ENCODE results near the gene SLC7A6OS.
A peak's percentile ranks its signal among the peaks of the same experiment; 100 is the strongest.

Gene SLC7A6OS

DNA sequence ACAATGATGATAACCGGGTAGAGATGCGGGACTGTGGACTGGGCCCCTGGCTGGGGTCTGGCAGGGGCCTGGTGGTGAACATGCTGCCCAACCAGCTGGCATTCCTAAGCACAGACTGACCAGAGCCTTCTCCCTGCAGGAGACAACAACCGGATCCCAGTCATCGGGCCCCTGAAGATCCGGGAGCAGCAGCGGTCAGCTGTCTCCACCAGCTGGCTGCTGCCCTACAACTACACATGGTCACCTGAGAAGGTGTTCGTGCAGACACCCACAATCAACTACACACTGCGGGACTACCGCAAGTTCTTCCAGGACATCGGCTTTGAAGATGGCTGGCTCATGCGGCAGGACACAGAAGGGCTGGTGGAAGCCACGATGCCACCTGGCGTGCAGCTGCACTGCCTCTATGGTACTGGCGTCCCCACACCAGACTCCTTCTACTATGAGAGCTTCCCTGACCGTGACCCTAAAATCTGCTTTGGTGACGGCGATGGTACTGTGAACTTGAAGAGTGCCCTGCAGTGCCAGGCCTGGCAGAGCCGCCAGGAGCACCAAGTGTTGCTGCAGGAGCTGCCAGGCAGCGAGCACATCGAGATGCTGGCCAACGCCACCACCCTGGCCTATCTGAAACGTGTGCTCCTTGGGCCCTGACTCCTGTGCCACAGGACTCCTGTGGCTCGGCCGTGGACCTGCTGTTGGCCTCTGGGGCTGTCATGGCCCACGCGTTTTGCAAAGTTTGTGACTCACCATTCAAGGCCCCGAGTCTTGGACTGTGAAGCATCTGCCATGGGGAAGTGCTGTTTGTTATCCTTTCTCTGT is 51.5 kb downstream of the SLC7A6OS start:
- Histone ChIP-seq H3K36me3 (ENCODE audit: control insufficient read depth in 5 of 5, insufficient read depth in 5 of 5, low read length in 5 of 5) (peaks cover 0 to 61% (median 43%) of the 10 kb centered on the region in 5 donors), H3K27ac (ENCODE audit: low read depth, low read length) (peak overlapping the region; percentile 60), H3K9ac (ENCODE audit: low read length in 5 of 5) (no peak overlapping the region), H3K4me3 (ENCODE audit: low read depth in 1 of 5, low read length in 5 of 5) (no peak overlapping the region), H3K9me3 (ENCODE audit: control insufficient read depth in 5 of 5, low read length in 5 of 5) (no peaks in the 10 kb centered on the region), H3K4me1 (ENCODE audit: control insufficient read depth in 5 of 5, insufficient read depth in 5 of 5, low read length in 5 of 5) (peaks cover 3 to 47% (median 35%) of the 10 kb centered on the region in 5 donors), H3K27me3 (ENCODE audit: control insufficient read depth in 5 of 5, insufficient read depth in 4 of 5, low read length in 5 of 5) (no peaks in the 10 kb centered on the region)

DNA sequence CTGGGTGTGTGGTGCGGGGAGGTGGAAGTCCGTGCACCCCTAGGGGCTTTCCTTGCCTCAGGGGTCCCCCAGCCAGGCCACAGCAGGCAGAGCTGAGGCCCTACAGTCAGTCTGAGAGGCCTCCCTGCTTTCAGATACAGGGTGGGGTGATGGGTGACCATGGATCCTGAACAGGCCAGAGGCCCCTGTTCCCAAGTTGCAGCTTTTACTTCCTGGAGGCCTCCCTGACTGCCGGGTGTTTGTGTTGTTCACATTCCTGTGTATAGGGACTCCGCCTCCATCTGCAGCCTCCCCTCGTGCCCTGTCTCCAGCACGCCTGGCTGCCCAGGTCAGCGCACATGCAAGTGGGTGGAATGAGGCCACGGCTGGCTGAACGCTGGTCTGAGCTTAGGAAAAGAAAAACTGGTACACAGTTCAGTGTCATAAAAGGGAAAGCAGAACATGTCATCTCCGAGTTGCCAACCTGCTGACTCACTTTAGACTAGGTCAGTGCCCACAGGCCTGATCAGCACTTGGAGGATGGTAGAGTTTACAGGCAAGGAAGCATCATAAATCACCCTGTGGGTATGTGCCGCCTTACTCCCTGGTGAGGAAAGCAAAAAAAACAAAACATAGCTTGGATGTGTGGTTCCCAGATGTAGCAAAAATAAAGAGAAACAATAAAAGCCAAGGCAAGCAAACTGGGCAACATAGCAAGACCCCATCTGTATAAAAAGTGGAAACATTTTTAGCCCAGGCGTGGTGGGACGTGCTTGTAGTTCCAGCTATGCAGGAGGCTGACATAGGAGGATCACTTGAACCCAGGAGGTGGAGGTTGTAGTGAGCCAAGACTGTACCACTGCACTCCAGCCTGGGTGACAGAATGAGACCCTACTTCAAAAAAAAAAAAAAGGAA is 52.6 kb downstream of the SLC7A6OS start:
- no peaks in the 10 kb centered on the region for H3K9me3 ChIP-seq (ENCODE audit: control insufficient read depth in 5 of 5, low read length in 5 of 5)
- H3K9ac ChIP-seq (ENCODE audit: low read length in 5 of 5) = peak overlapping the region in 2 of 5 donors; percentile 3 to 37
- no peak overlapping the region for H3K4me3 ChIP-seq (ENCODE audit: low read depth in 1 of 5, low read length in 5 of 5)
- peaks cover 2 to 37% (median 29%) of the 10 kb centered on the region in 5 donors for H3K4me1 ChIP-seq (ENCODE audit: control insufficient read depth in 5 of 5, insufficient read depth in 5 of 5, low read length in 5 of 5)
- no peaks in the 10 kb centered on the region for H3K27me3 ChIP-seq (ENCODE audit: control insufficient read depth in 5 of 5, insufficient read depth in 4 of 5, low read length in 5 of 5)
- H3K36me3 ChIP-seq (ENCODE audit: control insufficient read depth in 5 of 5, insufficient read depth in 5 of 5, low read length in 5 of 5) = peaks cover 0 to 70% (median 51%) of the 10 kb centered on the region in 5 donors
- peak overlapping the region; percentile 91 for H3K27ac ChIP-seq (ENCODE audit: low read depth, low read length)

GRCh38 chr16:68257251-68257905 is 53.4 kb downstream of the SLC7A6OS start:
- peaks cover 2 to 38% (median 29%) of the 10 kb centered on the region in 5 donors for H3K4me1 ChIP-seq (ENCODE audit: control insufficient read depth in 5 of 5, insufficient read depth in 5 of 5, low read length in 5 of 5)
- peak overlapping the region in 2 of 5 donors; percentile 3 to 37 for H3K9ac ChIP-seq (ENCODE audit: low read length in 5 of 5)
- peaks cover 0 to 78% (median 58%) of the 10 kb centered on the region in 5 donors for H3K36me3 ChIP-seq (ENCODE audit: control insufficient read depth in 5 of 5, insufficient read depth in 5 of 5, low read length in 5 of 5)

DNA sequence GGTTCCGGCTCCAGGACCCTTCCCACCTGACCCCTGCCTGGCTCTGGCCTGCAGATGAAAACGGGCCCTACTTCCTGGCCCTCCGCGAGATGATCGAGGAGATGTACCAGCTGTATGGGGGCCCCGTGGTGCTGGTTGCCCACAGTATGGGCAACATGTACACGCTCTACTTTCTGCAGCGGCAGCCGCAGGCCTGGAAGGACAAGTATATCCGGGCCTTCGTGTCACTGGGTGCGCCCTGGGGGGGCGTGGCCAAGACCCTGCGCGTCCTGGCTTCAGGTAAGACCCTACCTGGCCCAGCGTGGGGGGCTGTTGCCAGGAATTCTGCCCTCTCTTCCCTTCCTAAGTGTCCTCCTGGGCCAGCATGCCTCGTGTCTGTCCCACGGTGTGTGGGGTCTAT is 55.0 kb downstream of the SLC7A6OS start:
- H3K4me1 ChIP-seq (ENCODE audit: control insufficient read depth in 5 of 5, insufficient read depth in 5 of 5, low read length in 5 of 5) = peaks cover 2 to 39% (median 26%) of the 10 kb centered on the region in 5 donors
- H3K36me3 ChIP-seq (ENCODE audit: control insufficient read depth in 5 of 5, insufficient read depth in 5 of 5, low read length in 5 of 5) = peaks cover 0 to 87% (median 70%) of the 10 kb centered on the region in 5 donors
- H3K27me3 ChIP-seq (ENCODE audit: control insufficient read depth in 5 of 5, insufficient read depth in 4 of 5, low read length in 5 of 5) = no peaks in the 10 kb centered on the region
- no peak overlapping the region for H3K9ac ChIP-seq (ENCODE audit: low read length in 5 of 5)
- H3K4me3 ChIP-seq (ENCODE audit: low read depth in 1 of 5, low read length in 5 of 5) = no peak overlapping the region
- no peak overlapping the region for H3K27ac ChIP-seq (ENCODE audit: low read depth, low read length)
- no peaks in the 10 kb centered on the region for H3K9me3 ChIP-seq (ENCODE audit: control insufficient read depth in 5 of 5, low read length in 5 of 5)

More at GRCh38 chr16:68257251-68257905, 53.4 kb downstream of the SLC7A6OS start:
- Histone ChIP-seq H3K27me3 (ENCODE audit: control insufficient read depth in 5 of 5, insufficient read depth in 4 of 5, low read length in 5 of 5) (no peaks in the 10 kb centered on the region), H3K4me3 (ENCODE audit: low read depth in 1 of 5, low read length in 5 of 5) (no peak overlapping the region), H3K27ac (ENCODE audit: low read depth, low read length) (peak overlapping the region; percentile 91), H3K9me3 (ENCODE audit: control insufficient read depth in 5 of 5, low read length in 5 of 5) (no peaks in the 10 kb centered on the region)

DNA sequence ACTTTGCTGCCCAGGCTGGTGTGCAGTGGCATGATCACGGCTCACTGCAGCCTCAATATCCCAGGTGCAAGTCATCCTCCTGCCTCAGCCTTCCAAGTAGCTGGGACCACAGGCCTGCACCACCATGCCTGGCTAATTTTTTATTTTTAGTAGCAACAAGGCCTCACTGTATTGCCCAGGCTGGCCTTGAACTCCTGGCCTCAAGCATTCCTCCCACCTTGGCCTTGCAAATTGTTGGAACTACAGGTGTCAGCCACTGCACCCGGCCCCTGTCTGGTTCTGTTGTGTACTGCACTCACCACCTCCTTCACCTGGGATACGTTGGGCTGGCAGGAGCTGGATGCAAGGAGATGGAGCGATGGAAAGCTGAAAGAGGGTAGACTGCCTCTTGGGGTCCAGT is 57.0 kb downstream of the SLC7A6OS start:
- H3K27ac ChIP-seq (ENCODE audit: low read depth, low read length) = no peak overlapping the region
- no peak overlapping the region for H3K9ac ChIP-seq (ENCODE audit: low read length in 5 of 5)
- no peak overlapping the region for H3K4me3 ChIP-seq (ENCODE audit: low read depth in 1 of 5, low read length in 5 of 5)
- H3K27me3 ChIP-seq (ENCODE audit: control insufficient read depth in 5 of 5, insufficient read depth in 4 of 5, low read length in 5 of 5) = no peaks in the 10 kb centered on the region
- peaks cover 0 to 87% (median 67%) of the 10 kb centered on the region in 5 donors for H3K36me3 ChIP-seq (ENCODE audit: control insufficient read depth in 5 of 5, insufficient read depth in 5 of 5, low read length in 5 of 5)
- H3K4me1 ChIP-seq (ENCODE audit: control insufficient read depth in 5 of 5, insufficient read depth in 5 of 5, low read length in 5 of 5) = peaks cover 2 to 37% (median 23%) of the 10 kb centered on the region in 5 donors
- H3K9me3 ChIP-seq (ENCODE audit: control insufficient read depth in 5 of 5, low read length in 5 of 5) = no peaks in the 10 kb centered on the region

DNA sequence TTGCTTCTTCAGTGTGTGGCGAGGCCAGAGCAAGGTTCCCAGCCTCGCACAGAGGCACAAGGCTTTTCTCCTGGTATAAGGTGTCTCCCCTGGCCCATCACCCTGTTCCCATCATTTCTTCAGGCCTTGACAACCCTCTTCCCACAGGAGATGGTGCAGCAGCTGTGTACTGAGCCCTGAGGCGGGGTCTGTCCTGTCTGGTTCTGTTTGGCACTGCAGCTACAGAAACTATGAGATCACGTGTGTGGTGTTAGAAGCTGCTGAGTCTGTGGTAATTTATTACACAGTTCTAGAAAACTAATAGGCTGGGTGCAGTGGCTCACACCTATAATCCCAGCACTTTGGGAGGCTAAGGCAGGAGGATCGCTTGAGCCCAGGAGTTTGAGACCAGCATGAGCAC is 58.4 kb downstream of the SLC7A6OS start:
- Histone ChIP-seq H3K27ac (ENCODE audit: low read depth, low read length) (no peak overlapping the region), H3K4me1 (ENCODE audit: control insufficient read depth in 5 of 5, insufficient read depth in 5 of 5, low read length in 5 of 5) (peaks cover 0 to 33% (median 18%) of the 10 kb centered on the region in 5 donors), H3K36me3 (ENCODE audit: control insufficient read depth in 5 of 5, insufficient read depth in 5 of 5, low read length in 5 of 5) (peaks cover 0 to 80% (median 61%) of the 10 kb centered on the region in 5 donors)

GRCh38 chr16:68251832-68252231 is 58.9 kb downstream of the SLC7A6OS start:
- Histone ChIP-seq H3K27me3 (ENCODE audit: control insufficient read depth in 5 of 5, insufficient read depth in 4 of 5, low read length in 5 of 5) (no peaks in the 10 kb centered on the region), H3K4me1 (ENCODE audit: control insufficient read depth in 5 of 5, insufficient read depth in 5 of 5, low read length in 5 of 5) (peaks cover 2 to 35% (median 21%) of the 10 kb centered on the region in 5 donors), H3K9ac (ENCODE audit: low read length in 5 of 5) (no peak overlapping the region), H3K27ac (ENCODE audit: low read depth, low read length) (no peak overlapping the region), H3K9me3 (ENCODE audit: control insufficient read depth in 5 of 5, low read length in 5 of 5) (no peaks in the 10 kb centered on the region), H3K4me3 (ENCODE audit: low read depth in 1 of 5, low read length in 5 of 5) (no peak overlapping the region), H3K36me3 (ENCODE audit: control insufficient read depth in 5 of 5, insufficient read depth in 5 of 5, low read length in 5 of 5) (peaks cover 0 to 80% (median 58%) of the 10 kb centered on the region in 5 donors)

More for the DNA sequence above, 58.4 kb downstream of the SLC7A6OS start:
- Histone ChIP-seq H3K27me3 (ENCODE audit: control insufficient read depth in 5 of 5, insufficient read depth in 4 of 5, low read length in 5 of 5) (no peaks in the 10 kb centered on the region), H3K9ac (ENCODE audit: low read length in 5 of 5) (no peak overlapping the region), H3K4me3 (ENCODE audit: low read depth in 1 of 5, low read length in 5 of 5) (no peak overlapping the region), H3K9me3 (ENCODE audit: control insufficient read depth in 5 of 5, low read length in 5 of 5) (no peaks in the 10 kb centered on the region)

GRCh38 chr16:68250951-68251350 is 59.8 kb downstream of the SLC7A6OS start:
- Histone ChIP-seq H3K27me3 (ENCODE audit: control insufficient read depth in 5 of 5, insufficient read depth in 4 of 5, low read length in 5 of 5) (no peaks in the 10 kb centered on the region), H3K27ac (ENCODE audit: low read depth, low read length) (no peak overlapping the region), H3K4me1 (ENCODE audit: control insufficient read depth in 5 of 5, insufficient read depth in 5 of 5, low read length in 5 of 5) (peaks cover 11 to 42% (median 30%) of the 10 kb centered on the region in 5 donors), H3K9ac (ENCODE audit: low read length in 5 of 5) (no peak overlapping the region), H3K9me3 (ENCODE audit: control insufficient read depth in 5 of 5, low read length in 5 of 5) (no peaks in the 10 kb centered on the region), H3K4me3 (ENCODE audit: low read depth in 1 of 5, low read length in 5 of 5) (no peak overlapping the region), H3K36me3 (ENCODE audit: control insufficient read depth in 5 of 5, insufficient read depth in 5 of 5, low read length in 5 of 5) (peaks cover 0 to 72% (median 55%) of the 10 kb centered on the region in 5 donors)

- peaks cover 0 to 56% (median 39%) of the 10 kb centered on the region in 5 donors for H3K36me3 ChIP-seq (ENCODE audit: control insufficient read depth in 5 of 5, insufficient read depth in 5 of 5, low read length in 5 of 5)
- H3K9me3 ChIP-seq (ENCODE audit: control insufficient read depth in 5 of 5, low read length in 5 of 5) = no peaks in the 10 kb centered on the region
- no peak overlapping the region for H3K27ac ChIP-seq (ENCODE audit: low read depth, low read length)
- no peak overlapping the region for H3K4me3 ChIP-seq (ENCODE audit: low read depth in 1 of 5, low read length in 5 of 5)
- no peaks in the 10 kb centered on the region for H3K27me3 ChIP-seq (ENCODE audit: control insufficient read depth in 5 of 5, insufficient read depth in 4 of 5, low read length in 5 of 5)
- peaks cover 15 to 55% (median 41%) of the 10 kb centered on the region in 5 donors for H3K4me1 ChIP-seq (ENCODE audit: control insufficient read depth in 5 of 5, insufficient read depth in 5 of 5, low read length in 5 of 5)
- H3K9ac ChIP-seq (ENCODE audit: low read length in 5 of 5) = no peak overlapping the region
These were observed 61.4 kb downstream of the SLC7A6OS start for GRCh38 chr16:68249371-68249770.

Data from subcutaneous abdominal adipose tissue (tissue), 5 donors.